OCI-LY3 (cell line): ENCODE measurements around the gene EFNA1.

Experiments
- EZH2phosphoT487 ChIP-seq: fragments of 200-600 bp; shearing (Covaris generic); IDR thresholded peaks from 2 replicates; pipeline ENCODE4 v1.6.1; 2018; ENCODE audit warnings: antibody characterized with exemption, mixed run types, low read depth
- TF ChIP-seq, protein P1 (sequence below): fragments of 200-600, 300-600 bp; sonication (generic); IDR thresholded peaks from 2 replicates; pipeline ENCODE4 v1.5.1; 2014; ENCODE audit warnings: antibody characterized with exemption, low read length, low read depth

DNA sequence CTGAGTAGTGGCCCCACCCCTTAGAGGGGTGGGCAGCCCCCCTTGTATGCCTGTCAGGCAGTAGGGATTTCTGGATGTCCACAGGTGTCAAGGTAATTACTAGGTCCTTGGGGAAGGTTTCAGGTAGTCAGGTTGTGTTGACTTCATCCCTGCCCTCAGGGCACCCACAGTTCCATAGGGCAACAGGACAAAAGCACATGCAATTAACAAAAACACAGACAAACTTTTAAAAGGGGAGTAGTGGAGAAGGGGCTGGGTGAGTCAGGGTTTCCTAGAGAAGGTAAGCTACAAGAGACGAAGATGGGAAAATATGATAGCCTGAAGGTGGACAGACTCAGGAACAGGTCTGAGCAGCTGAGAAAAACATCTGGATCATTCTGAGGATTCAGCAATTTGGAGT, 31.3 kb downstream of the EFNA1 start:
- TF ChIP-seq, protein P1, sequence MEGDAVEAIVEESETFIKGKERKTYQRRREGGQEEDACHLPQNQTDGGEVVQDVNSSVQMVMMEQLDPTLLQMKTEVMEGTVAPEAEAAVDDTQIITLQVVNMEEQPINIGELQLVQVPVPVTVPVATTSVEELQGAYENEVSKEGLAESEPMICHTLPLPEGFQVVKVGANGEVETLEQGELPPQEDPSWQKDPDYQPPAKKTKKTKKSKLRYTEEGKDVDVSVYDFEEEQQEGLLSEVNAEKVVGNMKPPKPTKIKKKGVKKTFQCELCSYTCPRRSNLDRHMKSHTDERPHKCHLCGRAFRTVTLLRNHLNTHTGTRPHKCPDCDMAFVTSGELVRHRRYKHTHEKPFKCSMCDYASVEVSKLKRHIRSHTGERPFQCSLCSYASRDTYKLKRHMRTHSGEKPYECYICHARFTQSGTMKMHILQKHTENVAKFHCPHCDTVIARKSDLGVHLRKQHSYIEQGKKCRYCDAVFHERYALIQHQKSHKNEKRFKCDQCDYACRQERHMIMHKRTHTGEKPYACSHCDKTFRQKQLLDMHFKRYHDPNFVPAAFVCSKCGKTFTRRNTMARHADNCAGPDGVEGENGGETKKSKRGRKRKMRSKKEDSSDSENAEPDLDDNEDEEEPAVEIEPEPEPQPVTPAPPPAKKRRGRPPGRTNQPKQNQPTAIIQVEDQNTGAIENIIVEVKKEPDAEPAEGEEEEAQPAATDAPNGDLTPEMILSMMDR = no peak
- no peak for TF ChIP-seq EZH2phosphoT487
